Activated CD8-positive, alpha-beta T cell treated with anti-CD3 and anti-CD28 coated beads for 36 hours (primary cell): ENCODE results near the gene WFDC5. TPM values are rescaled to one million over a fixed set of nuclear protein-coding genes. Genes with fewer than 3 reads are reported as not detected.
"Not testable (repeated sequence)": the region's sequence is repeated elsewhere in the genome, so short reads cannot be mapped to it uniquely, and the experiment has no call there.

ENCODE experiments used
- ATAC-seq: fragments of 200-7000 bp; cut with Tn5 transposase; one replicate; pipeline ENCODE4 v1.10.0; 2021; ENCODE audit warnings: mild to moderate bottlenecking, moderate library complexity
- CTCF ChIA-PET: fragments of 350-600 bp; sonication (Branson Sonifier 250); formaldehyde crosslinking; loops from one replicate; lab custom pipeline; 2021; ENCODE audit warnings: antibody characterized with exemption; lab: Charles Lee
- POLR2A ChIA-PET: fragments of 350-600 bp; sonication (Branson Sonifier 250); formaldehyde crosslinking; loops from one replicate; lab custom pipeline; 2021; ENCODE audit warnings: antibody characterized with exemption; lab: Charles Lee
- DNase-seq: peaks from one replicate; pipeline ENCODE4 v3.0.0-alpha.2; 2020
- H3K27ac Mint-ChIP-seq: one replicate; pipeline ENCODE4 v1.8.0; 2021; ENCODE audit warnings: mild to moderate bottlenecking, mixed read lengths
- H3K27me3 Mint-ChIP-seq: one replicate; pipeline ENCODE4 v1.8.0; 2021; ENCODE audit warnings: mixed read lengths
- H3K36me3 Mint-ChIP-seq: one replicate; pipeline ENCODE4 v1.8.0; 2021; ENCODE audit warnings: low read depth, mixed read lengths
- H3K4me1 Mint-ChIP-seq: one replicate; pipeline ENCODE4 v1.8.0; 2021; ENCODE audit warnings: low read depth, mixed read lengths
- H3K4me3 Mint-ChIP-seq: one replicate; pipeline ENCODE4 v1.8.0; 2021; ENCODE audit warnings: mild to moderate bottlenecking, moderate library complexity, mixed read lengths
- H3K9me3 Mint-ChIP-seq: one replicate; pipeline ENCODE4 v1.8.0; 2021; ENCODE audit warnings: mixed read lengths
- CTCF ChIP-seq: fragments of 200-600 bp; IDR thresholded peaks from one replicate; pipeline ENCODE4 v1.8.0; 2022; ENCODE audit warnings: antibody characterized with exemption, mild to moderate bottlenecking
- intact Hi-C: fragments of 100-400 bp; cut with micrococcal nuclease; formaldehyde crosslinking; loops from one replicate; pipeline ENCODE4 v1.10.0; 2022
- total RNA-seq, 2 experiments: library from RNA; stranded (reverse); gene quantifications; one replicate each; pipeline ENCODE4 v1.2.3, GENCODE V29; 2021

WFDC5 gene
- total RNA-seq, result not detected

GRCh38 chr20:45114465-45115385, at the start of gene WFDC5:
TSS of gene WFDC5 (minus strand) at chr20:45115174. CDS start at chr20:45115083, 91 bp downstream.
- ChIA-PET CTCF (interaction anchor here (1.2 to 4.2 kb wide), 4 partner anchors 19 to 180 kb away, joined by 4 to 22 read pairs (median 7); no protein-coding TSS in a partner anchor), POLR2A (no interaction called here)
- Mint-ChIP-seq H3K27me3 (peaks cover 4% of the 10 kb centered on the region), H3K4me3 (no peak within 1 kb of the TSS), H3K4me1 (peaks cover 17% of the 10 kb centered on the region), H3K9me3 (no peaks in the 10 kb centered on the region), H3K36me3 (no peaks in the 10 kb centered on the region), H3K27ac (no peak within 1 kb of the TSS)
- ATAC-seq (peak; percentile 92), DNase-seq (peak; percentile 68)
- no peak for TF ChIP-seq CTCF
- intact Hi-C loops, result no loop called here

GRCh38 chr20:45163083-45163803, 48.3 kb upstream of the WFDC5 start:
- Mint-ChIP-seq H3K4me3 (no peak overlapping the region), H3K27ac (no peak overlapping the region), H3K9me3 (peaks cover 14% of the 10 kb centered on the region), H3K36me3 (no peaks in the 10 kb centered on the region), H3K4me1 (no peaks in the 10 kb centered on the region), H3K27me3 (peaks cover 44% of the 10 kb centered on the region)
- no peak for TF ChIP-seq CTCF
- ATAC-seq (no peak), DNase-seq (no peak)
- intact Hi-C loops, result no loop called here
- POLR2A ChIA-PET, result interaction anchor here (1.2 kb wide), 1 partner anchor 38 kb away, joined by 4 read pairs; the partner anchor contains the start of gene WFDC12
- CTCF ChIA-PET, result interaction anchor here (0.9 to 3.6 kb wide), 3 partner anchors 24 to 128 kb away, joined by 3 to 14 read pairs (median 11); no protein-coding TSS in a partner anchor

- Mint-ChIP-seq H3K27ac (no peak overlapping the region), H3K4me3 (no peak overlapping the region), H3K27me3 (peaks cover 22% of the 10 kb centered on the region), H3K4me1 (no peaks in the 10 kb centered on the region), H3K9me3 (peaks cover 17% of the 10 kb centered on the region), H3K36me3 (no peaks in the 10 kb centered on the region)
- no peak for DNase-seq
- TF ChIP-seq CTCF, result no peak
- ChIA-PET CTCF (no interaction called here), POLR2A (no interaction called here)
- ATAC-seq, result no peak
- intact Hi-C loops, result no loop called here
Measured at GRCh38 chr20:45157962-45158361, 43.0 kb upstream of the WFDC5 start.

- POLR2A ChIA-PET, result no interaction called here
- no peak overlapping the region for H3K27ac Mint-ChIP-seq
- DNase-seq, result no peak
- CTCF ChIA-PET, result no interaction called here
- no peaks in the 10 kb centered on the region for H3K36me3 Mint-ChIP-seq
- H3K27me3 Mint-ChIP-seq, result peaks cover 20% of the 10 kb centered on the region
- ATAC-seq, result no peak
- H3K4me3 Mint-ChIP-seq, result no peak overlapping the region
- H3K4me1 Mint-ChIP-seq, result no peaks in the 10 kb centered on the region
- intact Hi-C loops, result no loop called here
- no peak for TF ChIP-seq CTCF
- H3K9me3 Mint-ChIP-seq, result peaks cover 15% of the 10 kb centered on the region
Measured at GRCh38 chr20:45156713-45157112, 41.7 kb upstream of the WFDC5 start.

- CTCF ChIA-PET, H3K4me3 Mint-ChIP-seq, H3K4me1 Mint-ChIP-seq, DNase-seq, H3K27ac Mint-ChIP-seq, intact Hi-C loops, POLR2A ChIA-PET, ATAC-seq, H3K36me3 Mint-ChIP-seq: not testable (repeated sequence)
- peaks cover 15% of the 10 kb centered on the region for H3K27me3 Mint-ChIP-seq
- H3K9me3 Mint-ChIP-seq, result peaks cover 14% of the 10 kb centered on the region
Measured at GRCh38 chr20:45154794-45155193, 39.8 kb upstream of the WFDC5 start.
